GM12878 (cell line): Measurements from ENCODE around the gene CCDC17. TPM values are rescaled to one million over a fixed set of nuclear protein-coding genes. Genes with fewer than 3 reads are reported as not detected.

Experiments used
- ATAC-seq: fragments of 200-7000 bp; cut with Tn5 transposase; 3 replicates; pipeline ENCODE4 v1.9.1; 2020; ENCODE audit warnings: mild to moderate bottlenecking, moderate library complexity
- BruUV-seq: library from RNA; stranded (reverse); fragments of 400-500 nt; replicated peaks from 2 replicates; lab custom pipeline; 2021; lab: Mats Ljungman, UMichigan
- CTCF ChIA-PET: fragments of 300-600 bp; sonication (Branson Sonifier 250); formaldehyde crosslinking; extraction: SDS; loops from one replicate; lab custom pipeline; 2021; ENCODE audit warnings: inconsistent platforms; lab: Yijun Ruan, JAX
- POLR2A ChIA-PET: fragments of 350-600 bp; formaldehyde crosslinking; extraction: SDS; loops from one replicate; lab custom pipeline; 2021; ENCODE audit warnings: inconsistent platforms; lab: Charles Lee
- RAD21 ChIA-PET: fragments of 300-600 bp; sonication (Branson Sonifier 250); formaldehyde crosslinking; loops from one replicate; lab custom pipeline; 2023; ENCODE audit warnings: antibody characterized with exemption; ENCODE audit not compliant: unreplicated experiment; lab: Charles Lee
- SMC1A ChIA-PET: fragments of 300-600 bp; sonication (Branson Sonifier 250); formaldehyde crosslinking; loops from one replicate; lab custom pipeline; 2023; ENCODE audit not compliant: unreplicated experiment, uncharacterized antibody; lab: Charles Lee
- DNase-seq: peaks from one replicate; pipeline ENCODE4 v3.0.0-alpha.2; 2011; ENCODE audit warnings: low read depth, low spot score
- FAIRE-seq: peaks from 3 replicates; lab custom pipeline; 2011; peaks lifted over from hg19 to GRCh38; lab: Jason Lieb, UNC
- H2AFZ ChIP-seq: 2 replicates; pipeline ENCODE4 v1.6.0; 2011; ENCODE audit warnings: low read depth, low read length, control low read depth; ENCODE audit not compliant: control insufficient read depth
- H3K27ac ChIP-seq: 2 replicates; pipeline ENCODE4 v1.5.1; 2011; ENCODE audit warnings: control low read depth; ENCODE audit not compliant: control insufficient read depth, insufficient read depth
- H3K27me3 ChIP-seq, 2 experiments: replicated peaks in 1 of 2; 2 replicates each; pipeline versions ENCODE4 v1.6.0 to v1.6.1; 2011; ENCODE audit warnings: low read length in 1 of 2; ENCODE audit not compliant: control insufficient read depth in 2 of 2, insufficient read depth in 2 of 2
- H3K36me3 ChIP-seq, 2 experiments: 2 replicates each; pipeline ENCODE4 v1.5.1; 2011; ENCODE audit warnings: low read length in 1 of 2; ENCODE audit not compliant: control insufficient read depth in 2 of 2, insufficient read depth in 2 of 2
- H3K4me1 ChIP-seq: 2 replicates; pipeline ENCODE4 v1.6.1; 2011; ENCODE audit warnings: mild to moderate bottlenecking, low read length, moderate library complexity, mixed read lengths; ENCODE audit not compliant: control insufficient read depth, insufficient read depth
- H3K4me2 ChIP-seq: 2 replicates; pipeline ENCODE4 v1.6.0; 2011; ENCODE audit warnings: control low read depth; ENCODE audit not compliant: control insufficient read depth, insufficient read depth
- H3K4me3 ChIP-seq: fragments of 200-600 bp; sonication (generic); 2 replicates; pipeline ENCODE4 v1.5.1; 2016
- H3K79me2 ChIP-seq: 2 replicates; pipeline ENCODE4 v1.6.0; 2011; ENCODE audit warnings: low read length; ENCODE audit not compliant: control insufficient read depth, insufficient read depth
- H3K9ac ChIP-seq: 2 replicates; pipeline ENCODE4 v1.8.0; 2011; ENCODE audit warnings: low read length, control low read depth, mixed read lengths; ENCODE audit not compliant: control insufficient read depth, insufficient read depth
- H3K9me3 ChIP-seq: replicated peaks from 3 replicates; pipeline ENCODE4 v1.5.1; 2011; ENCODE audit warnings: mild to moderate bottlenecking, low read length; ENCODE audit not compliant: control insufficient read depth, insufficient read depth
- H4K20me1 ChIP-seq: 2 replicates; pipeline ENCODE4 v1.6.0; 2011; ENCODE audit not compliant: control insufficient read depth, insufficient read depth
- ASH2L ChIP-seq: fragments of 300-600, 200-600 bp; sonication (generic); IDR thresholded peaks from 2 replicates; pipeline ENCODE4 v1.6.1; 2017; ENCODE audit warnings: low read depth, mild to moderate bottlenecking, borderline replicate concordance
- BRCA1 ChIP-seq: IDR thresholded peaks from 2 replicates; pipeline ENCODE4 v1.6.1; 2011; ENCODE audit warnings: low read depth, low read length, improper control_type of control experiment
- CTCF ChIP-seq, 3 experiments: IDR thresholded peaks in 2 of 3; conservative IDR thresholded peaks in 1 of 3; 2 replicates each; pipeline ENCODE4 v1.5.1; 2011; ENCODE audit warnings: low read depth in 3 of 3, low read length in 3 of 3, mild to moderate bottlenecking in 3 of 3, control low read depth in 2 of 3, moderate library complexity in 2 of 3, inconsistent platforms in 1 of 3, mixed read lengths in 1 of 3; ENCODE audit not compliant: control insufficient read depth in 2 of 3, insufficient read depth in 1 of 3; ENCODE audit errors: extremely low read depth in 1 of 3
- GABPA ChIP-seq: IDR thresholded peaks from 2 replicates; pipeline ENCODE4 v1.6.1; 2014; ENCODE audit warnings: antibody characterized with exemption, low read depth, mild to moderate bottlenecking, inconsistent platforms
- NFYA ChIP-seq: IDR thresholded peaks from 2 replicates; pipeline ENCODE4 v1.6.1; 2011; ENCODE audit warnings: low read depth, mild to moderate bottlenecking, low read length, improper control_type of control experiment, borderline replicate concordance
- POLR2A ChIP-seq: IDR thresholded peaks from 2 replicates; pipeline ENCODE4 v1.6.1; 2011; ENCODE audit warnings: low read depth, mild to moderate bottlenecking, low read length
- RAD21 ChIP-seq: IDR thresholded peaks from 2 replicates; pipeline ENCODE4 v1.6.1; 2011; ENCODE audit warnings: mild to moderate bottlenecking, low read depth, low read length, moderate library complexity; ENCODE audit not compliant: insufficient read depth
- REST ChIP-seq: IDR thresholded peaks from 2 replicates; pipeline ENCODE4 v1.6.1; 2012; ENCODE audit warnings: mild to moderate bottlenecking, low read depth, low read length
- SIX5 ChIP-seq: IDR thresholded peaks from 2 replicates; pipeline ENCODE4 v1.6.1; 2011; ENCODE audit warnings: mild to moderate bottlenecking, low read depth, low read length, moderate library complexity; ENCODE audit not compliant: severe bottlenecking
- STAT3 ChIP-seq: IDR thresholded peaks from 2 replicates; pipeline ENCODE4 v1.6.1; 2011; ENCODE audit warnings: low read depth, low read length, improper control_type of control experiment
- ZNF24 ChIP-seq: fragments of 450-650 bp; IDR thresholded peaks from 2 replicates; pipeline ENCODE4 v1.6.1; 2017; ENCODE audit warnings: antibody characterized with exemption, mild to moderate bottlenecking
- ZNF384 ChIP-seq: IDR thresholded peaks from 2 replicates; pipeline ENCODE4 v1.6.1; 2012; ENCODE audit warnings: low read depth, mild to moderate bottlenecking, low read length, improper control_type of control experiment, borderline replicate concordance
- WGBS: methylation state at CpG from one replicate; pipeline ENCODE4 v1.1.6; 2016; ENCODE audit warnings: low lambda C conversion rate; ENCODE audit not compliant: insufficient replicate concordance, insufficient coverage; ENCODE audit errors: missing lambda C conversion rate; 5-methylcytosine and 5-hydroxymethylcytosine counted together
- in situ Hi-C: fragments of 300-500 bp; cut with MboI; formaldehyde crosslinking; loops from 9 replicates; pipeline ENCODE4 v1.14.3; 2018; ENCODE audit warnings: mixed read lengths
- intact Hi-C: fragments of 100-400 bp; cut with micrococcal nuclease; formaldehyde crosslinking; loops from one replicate; pipeline ENCODE4 v1.14.2; 2022; ENCODE audit not compliant: unreplicated experiment
- polyA plus RNA-seq, 11 experiments: library from polyadenylated mRNA; depleted of rRNA in 4 of 11; unstranded in 6 of 11; stranded (reverse) in 5 of 11; fragments of >200 nt; fragmentation: Nextera tagmentation in 4 of 11; fragmentation: Illumina TruSeq in 1 of 11; extraction: Ambion mirVana in 4 of 11; extraction: Trizol in 1 of 11; gene quantifications; 1 replicate in 1 of 11; 2 replicates in 10 of 11; pipeline versions ENCODE4 v1.2.1 to v1.2.3, GENCODE V29; 2011 to 2016; ENCODE audit warnings: inconsistent platforms in 2 of 11, missing spikeins in 2 of 11, low read depth in 1 of 11
- total RNA-seq, 4 experiments: library from RNA; depleted of rRNA in 3 of 4; stranded (reverse); fragments of >200 nt in 3 of 4; fragmentation: Illumina TruSeq in 1 of 4; extraction: Trizol in 1 of 4; gene quantifications; 2 replicates each; pipeline versions ENCODE4 v1.2.1 to v1.2.3, GENCODE V29; 2013 to 2021

Gene CCDC17
- total and polyA plus RNA-seq, 10 of the 15 experiments (the other 5 are each of a cell fraction or from before 2014, with no cell fraction given) = 0.15 to 1.9 (median 0.69) TPM

DNA sequence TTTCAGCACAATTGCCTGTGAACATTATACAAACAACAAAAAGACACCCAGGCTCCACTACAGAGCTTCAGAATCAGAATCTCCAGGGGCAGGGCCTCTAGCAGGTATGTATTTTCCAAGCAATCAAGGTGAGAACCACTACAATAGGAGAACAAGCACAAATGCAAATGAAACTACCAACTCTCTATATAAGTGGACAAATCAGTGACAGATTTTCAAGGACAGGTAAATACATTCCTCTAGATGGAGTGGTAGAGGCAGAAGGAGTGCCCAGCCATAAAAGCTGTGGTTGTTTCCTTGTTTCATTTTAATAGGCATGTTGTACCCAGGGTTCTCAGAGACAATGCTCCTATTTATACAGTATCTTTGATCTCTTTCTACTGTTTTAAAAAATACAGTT, 20.1 kb upstream of the CCDC17 start:
- BruUV-seq = no TSS peak
- DNase-seq = no peak
- no peaks in the 10 kb centered on the region; the same call in 1 of the 2 replicates for H3K79me2 ChIP-seq
- H3K4me1 ChIP-seq = no peaks in the 10 kb centered on the region
- TF ChIP-seq RAD21 (0 out of 2 replicates have a peak, but pooled peaks have one; percentile 11), BRCA1 (no peak), CTCF (IDR thresholded peaks at IDR 0.05 in 2 of 3, conservative IDR thresholded peaks at IDR 0.05 in 1 of 3; ENCODE audit: control insufficient read depth in 2 of 3, extremely low read depth in 1 of 3, insufficient read depth in 1 of 3, low read depth in 3 of 3, low read length in 3 of 3) (peak in 2 of 3 experiments; percentile 3 to 22; a peak in 1 of 6 replicates)
- no peaks in the 10 kb centered on the region for H4K20me1 ChIP-seq
- ChIA-PET POLR2A (interaction anchor here (0.5 kb wide), 1 partner anchor 600 kb away, joined by 6 read pairs; no protein-coding TSS in a partner anchor), RAD21 (interaction anchor here (0.5 to 1.3 kb wide), 3 partner anchors 15 to 234 kb away, joined by 3 read pairs; no protein-coding TSS in a partner anchor), CTCF (interaction anchor here (1.7 to 3.5 kb wide), 2 partner anchors 200 to 539 kb away, joined by 3 to 12 read pairs; no protein-coding TSS in a partner anchor), SMC1A (interaction anchor here (0.6 to 3.9 kb wide), 6 partner anchors 10 to 219 kb away, joined by 3 to 13 read pairs (median 3); no protein-coding TSS in a partner anchor)
- ATAC-seq = peak; percentile 61
- no peaks in the 10 kb centered on the region for H3K27me3 ChIP-seq
- H3K27ac ChIP-seq = no peak overlapping the region
- in situ Hi-C loops (no loop called here), intact Hi-C loops (no loop called here)
- H3K9me3 ChIP-seq = no peaks in the 10 kb centered on the region
- peaks cover 2 to 24% of the 10 kb centered on the region in 2 experiments for H3K36me3 ChIP-seq
- H3K9ac ChIP-seq = no peak overlapping the region
- no peak overlapping the region for H2AFZ ChIP-seq
- H3K4me3 ChIP-seq = no peak overlapping the region
- no peak for FAIRE-seq
- no peak overlapping the region for H3K4me2 ChIP-seq

- Histone ChIP-seq H2AFZ (no peak overlapping the region), H3K4me2 (no peak overlapping the region), H3K4me1 (no peaks in the 10 kb centered on the region), H3K27ac (no peak overlapping the region), H3K36me3 (peaks cover 2 to 30% of the 10 kb centered on the region in 2 experiments), H3K4me3 (no peak overlapping the region), H3K79me2 (no peaks in the 10 kb centered on the region; the same call in 1 of the 2 replicates), H3K27me3 (no peaks in the 10 kb centered on the region), H3K9ac (no peak overlapping the region), H4K20me1 (no peaks in the 10 kb centered on the region), H3K9me3 (no peaks in the 10 kb centered on the region)
- BruUV-seq = no TSS peak
- intact Hi-C loops (no loop called here), in situ Hi-C loops (no loop called here)
- RAD21 ChIA-PET = interaction anchor here (1.3 kb wide), 1 partner anchor 14 kb away, joined by 3 read pairs; no protein-coding TSS in a partner anchor
- FAIRE-seq (no peak), ATAC-seq (no peak), DNase-seq (no peak)
- 80% methylated on average over 5 of the region's 5 CpGs for WGBS
- CTCF ChIA-PET = interaction anchor here (3.5 kb wide), 1 partner anchor 200 kb away, joined by 12 read pairs; no protein-coding TSS in a partner anchor
- POLR2A ChIA-PET = no interaction called here
- SMC1A ChIA-PET = interaction anchor here (1.1 to 3.9 kb wide), 4 partner anchors 10 to 220 kb away, joined by 3 to 13 read pairs (median 4); no protein-coding TSS in a partner anchor
- TF ChIP-seq ZNF24 = no peak
- TF ChIP-seq ZNF384 = no peak
- no peak for TF ChIP-seq SIX5
- no peak for TF ChIP-seq POLR2A
- TF ChIP-seq ASH2L = no peak
- no peak for TF ChIP-seq STAT3
- TF ChIP-seq GABPA = no peak
- TF ChIP-seq REST = no peak
- TF ChIP-seq NFYA = no peak
Observed at GRCh38 chr1:45643321-45643720, 19.5 kb upstream of the CCDC17 start.
